Fibroblast of skin of abdomen (primary cell): ENCODE measurements around the gene ODF2L.
"Not testable (repeated sequence)": the region's sequence is repeated elsewhere in the genome, so short reads cannot be mapped to it uniquely, and the experiment has no call there.

Source experiments
- DNase-seq: peaks from one replicate; pipeline ENCODE4 v3.0.0-alpha.2; 2013

The ODF2L gene

GRCh38 chr1:86387916-86388627 lies 8.1 kb downstream of the ODF2L start:
- peak; percentile 53 for DNase-seq

- DNase-seq, result no peak
Measured at GRCh38 chr1:86382878-86383277, 13.2 kb downstream of the ODF2L start.

- DNase-seq, result no peak
Measured at GRCh38 chr1:86381223-86381622, 14.9 kb downstream of the ODF2L start.

GRCh38 chr1:86380257-86380861 lies 15.8 kb downstream of the ODF2L start:
- peak; percentile 74 for DNase-seq

- no peak for DNase-seq
Measured at GRCh38 chr1:86378813-86379212, 17.3 kb downstream of the ODF2L start.

- DNase-seq, result no peak
Measured at GRCh38 chr1:86377341-86377740, 18.8 kb downstream of the ODF2L start.

GRCh38 chr1:86375688-86376087 lies 20.4 kb downstream of the ODF2L start:
- DNase-seq, result peak; percentile 39

GRCh38 chr1:86370601-86371022 lies 25.5 kb downstream of the ODF2L start:
- DNase-seq, result peak; percentile 87

GRCh38 chr1:86365896-86366295 lies 30.2 kb downstream of the ODF2L start:
- no peak for DNase-seq

- DNase-seq, result no peak
Measured at GRCh38 chr1:86362807-86363206, 33.3 kb downstream of the ODF2L start.

- no peak for DNase-seq
Measured at GRCh38 chr1:86357796-86358195, 38.3 kb downstream of the ODF2L start.

GRCh38 chr1:86356247-86356646 lies 39.9 kb downstream of the ODF2L start:
- peak; percentile 15 for DNase-seq

GRCh38 chr1:86352086-86352485 lies 44.0 kb downstream of the ODF2L start:
- peak; percentile 43 for DNase-seq

- not testable (repeated sequence) for DNase-seq
Measured at GRCh38 chr1:86350230-86350629, 45.9 kb downstream of the ODF2L start.

- no peak for DNase-seq
Measured at GRCh38 chr1:86346388-86346787, 49.7 kb downstream of the ODF2L start.

GRCh38 chr1:86345042-86345441 lies 51.1 kb downstream of the ODF2L start:
- no peak for DNase-seq

GRCh38 chr1:86339906-86340305 lies 56.2 kb downstream of the ODF2L start:
- no peak for DNase-seq

GRCh38 chr1:86339014-86339812 lies 56.9 kb downstream of the ODF2L start:
- no peak for DNase-seq

GRCh38 chr1:86335916-86336315 lies 60.2 kb downstream of the ODF2L start:
- no peak for DNase-seq

- DNase-seq, result no peak
Measured at GRCh38 chr1:86325264-86325663, 70.9 kb downstream of the ODF2L start.

- DNase-seq, result no peak
Measured at GRCh38 chr1:86324130-86324822, 71.8 kb downstream of the ODF2L start.

GRCh38 chr1:86322241-86322640 lies 73.9 kb downstream of the ODF2L start:
- no peak for DNase-seq

- no peak for DNase-seq
Measured at GRCh38 chr1:86318436-86318835, 77.7 kb downstream of the ODF2L start.
